ENCODE results near the gene CCDC51. TPM values are rescaled to one million over a fixed set of nuclear protein-coding genes. Genes with fewer than 3 reads are reported as not detected.

Gene CCDC51
- total and polyA plus RNA-seq, 2 experiments from 2014 or later, result 20.8 to 24.1 TPM

- Histone ChIP-seq H4K20me1 (replicated peaks; ENCODE audit: insufficient read depth) (peaks cover 4% of the 10 kb centered on the region; the same call in 1 of the 2 replicates), H3K27ac (ENCODE audit: low read depth) (no peak overlapping the region), H3K27me3 (ENCODE audit: insufficient read depth) (no peaks in the 10 kb centered on the region), H3K4me3 (no peak overlapping the region), H3K79me2 (replicated peaks; ENCODE audit: insufficient read depth) (0 out of 2 replicates have a peak, but pooled peaks cover 3% of the 10 kb centered on the region), H3F3A (replicated peaks; ENCODE audit: low read depth) (no peaks in the 10 kb centered on the region), H3K36me3 (ENCODE audit: insufficient read depth) (peaks cover 14% of the 10 kb centered on the region; the same call in 1 of the 2 replicates), H3K4me1 (ENCODE audit: insufficient read depth) (no peaks in the 10 kb centered on the region), H3K9me2 (ENCODE audit: insufficient read depth) (no peaks in the 10 kb centered on the region), H2AFZ (no peak overlapping the region), H3K4me2 (no peak overlapping the region)
- H3K9me3 Mint-ChIP-seq, result no peaks in the 10 kb centered on the region
- peaks cover 21% of the 10 kb centered on the region for H3K27me3 Mint-ChIP-seq (ENCODE audit: insufficient read depth, low read depth, poor library complexity)
- DNase-seq (ENCODE audit: low spot score), result no peak
- ATAC-seq, result no peak
- no peak overlapping the region for H3K27ac Mint-ChIP-seq
- no peaks in the 10 kb centered on the region for H3K4me1 Mint-ChIP-seq
- H3K4me3 Mint-ChIP-seq, result no peak overlapping the region
- TF ChIP-seq POLR2AphosphoS5 (IDR thresholded peaks at IDR 0.05; ENCODE audit: low read depth), result no peak
- TF ChIP-seq ETS1 (IDR thresholded peaks at IDR 0.05), result no peak
- no peak for TF ChIP-seq ZNF462 (CRISPR knock-in tag; IDR thresholded peaks at IDR 0.05)
- TF ChIP-seq CTCF (conservative IDR thresholded peaks at IDR 0.05; ENCODE audit: low read depth in 2 of 2), result no peak
- no peak for TF ChIP-seq ZNF331 (CRISPR knock-in tag; IDR thresholded peaks at IDR 0.05; ENCODE audit: low read depth)
- TF ChIP-seq NANOG (IDR thresholded peaks at IDR 0.05; ENCODE audit: borderline replicate concordance), result no peak
- no peak for TF ChIP-seq JUNB (IDR thresholded peaks at IDR 0.05; ENCODE audit: unreplicated experiment)
- no peak for TF ChIP-seq STAT1 (IDR thresholded peaks at IDR 0.05; ENCODE audit: unreplicated experiment)
- no peak for TF ChIP-seq EZH2phosphoT487 (IDR thresholded peaks at IDR 0.05; ENCODE audit: unreplicated experiment)
- no peak for TF ChIP-seq ZNF114 (CRISPR knock-in tag; IDR thresholded peaks at IDR 0.05)
- no peak for TF ChIP-seq EZH2 (IDR thresholded peaks at IDR 0.05; ENCODE audit: low read depth, unreplicated experiment)
- peaks cover 83% of the 10 kb centered on the region for H3K36me3 Mint-ChIP-seq (ENCODE audit: low read depth)
Observed at GRCh38 chr3:48416546-48416945, 23.4 kb downstream of the CCDC51 start.

Measured in GM23338 (cell line).